ENCODE results near the gene PITPNC1. TPM values are rescaled to one million over a fixed set of nuclear protein-coding genes. Genes with fewer than 3 reads are reported as not detected.

Gene PITPNC1
- total and polyA plus RNA-seq, 12 donors = 4.9 to 33.0 (median 14.0) TPM

- H3K9me3 ChIP-seq (replicated peaks in 1 of 3) = no peaks in the 10 kb centered on the region
- H3K27me3 ChIP-seq = no peaks in the 10 kb centered on the region
- WGBS, 4 donors = 94 to 96% (median 95%) methylated on average over 6 of the region's 6 CpGs
- H3K36me3 ChIP-seq (replicated peaks in 1 of 2) = no peaks in the 10 kb centered on the region
- intact Hi-C loops (cut with DNase I) = no loop called here
- no peak overlapping the region for H3K27ac ChIP-seq
- H3K4me3 ChIP-seq = no peak overlapping the region
- TF ChIP-seq CTCF (IDR thresholded peaks at IDR 0.05) (no peak), POLR2A (IDR thresholded peaks at IDR 0.05) (no peak)
- H3K4me1 ChIP-seq (replicated peaks in 1 of 2) = peaks cover 19% of the 10 kb centered on the region in 2 donors
- peak in 1 of 7 donors; percentile 28 for DNase-seq
Measured at GRCh38 chr17:67554634-67555033, 177.6 kb downstream of the PITPNC1 start.

GRCh38 chr17:67555855-67556254 lies 178.8 kb downstream of the PITPNC1 start:
- H3K27ac ChIP-seq = no peak overlapping the region
- H3K36me3 ChIP-seq (replicated peaks in 1 of 2) = no peaks in the 10 kb centered on the region
- H3K4me3 ChIP-seq = no peak overlapping the region
- no peaks in the 10 kb centered on the region for H3K9me3 ChIP-seq (replicated peaks in 1 of 3)
- intact Hi-C loops (cut with DNase I) = no loop called here
- TF ChIP-seq POLR2A (IDR thresholded peaks at IDR 0.05) (no peak), CTCF (IDR thresholded peaks at IDR 0.05) (no peak)
- WGBS, 4 donors = 90 to 100% (median 97%) methylated on average over 1 of the region's 1 CpG
- DNase-seq = peak in 1 of 7 donors; percentile 15
- peaks cover 19% of the 10 kb centered on the region in 2 donors for H3K4me1 ChIP-seq (replicated peaks in 1 of 2)
- no peaks in the 10 kb centered on the region for H3K27me3 ChIP-seq

- DNase-seq = peak in 1 of 7 donors; percentile 41
- Histone ChIP-seq H3K36me3 (replicated peaks in 1 of 2) (no peaks in the 10 kb centered on the region), H3K4me1 (replicated peaks in 1 of 2) (peaks cover 19% of the 10 kb centered on the region in 2 donors), H3K4me3 (no peak overlapping the region), H3K27me3 (no peaks in the 10 kb centered on the region), H3K27ac (peak overlapping the region in 2 of 5 donors; percentile 47 to 70), H3K9me3 (replicated peaks in 1 of 3) (no peaks in the 10 kb centered on the region)
- intact Hi-C loops (cut with DNase I) = no loop called here
- no peak for TF ChIP-seq POLR2A (IDR thresholded peaks at IDR 0.05)
- TF ChIP-seq CTCF (IDR thresholded peaks at IDR 0.05) = no peak
- WGBS, 4 donors = 75 to 79% (median 77%) methylated on average over 10 to 11 of the region's 11 CpGs
Measured at GRCh38 chr17:67557052-67557845, 180.2 kb downstream of the PITPNC1 start.

GRCh38 chr17:67557921-67558320 lies 180.8 kb downstream of the PITPNC1 start:
- Histone ChIP-seq H3K9me3 (replicated peaks in 1 of 3) (no peaks in the 10 kb centered on the region), H3K4me1 (replicated peaks in 1 of 2) (peaks cover 19% of the 10 kb centered on the region in 2 donors), H3K36me3 (replicated peaks in 1 of 2) (no peaks in the 10 kb centered on the region), H3K27me3 (no peaks in the 10 kb centered on the region), H3K4me3 (no peak overlapping the region), H3K27ac (peak overlapping the region in 4 of 5 donors; percentile 43 to 73 (median 58))
- WGBS, 4 donors = 34 to 45% (median 40%) methylated on average over 5 of the region's 5 CpGs
- intact Hi-C loops (cut with DNase I) = no loop called here
- TF ChIP-seq CTCF (IDR thresholded peaks at IDR 0.05) = no peak
- TF ChIP-seq POLR2A (IDR thresholded peaks at IDR 0.05) = no peak
- peak in 1 of 7 donors; percentile 49 for DNase-seq

Data from adrenal gland (tissue), 12 donors.